Measurements from ENCODE around the gene RAB8A. TPM values are rescaled to one million over a fixed set of nuclear protein-coding genes. Genes with fewer than 3 reads are reported as not detected.
A peak's percentile ranks its signal among the peaks of the same experiment; 100 is the strongest.
"Not testable (repeated sequence)": the region's sequence is repeated elsewhere in the genome, so short reads cannot be mapped to it uniquely, and the experiment has no call there.

RAB8A gene
- total and polyA plus RNA-seq, 8 donors, result 64.9 to 102 (median 73.0) TPM

GRCh38 chr19:16118489-16119033 is 6.9 kb downstream of the RAB8A start:
- peaks cover 4 to 66% of the 10 kb centered on the region in 2 donors for H3K4me1 ChIP-seq
- no peaks in the 10 kb centered on the region for H3K27me3 ChIP-seq
- ATAC-seq (peak; percentile 69), DNase-seq (peak in 1 of 4 donors; percentile 69)
- H3K27ac ChIP-seq, result peak overlapping the region; percentile 29 to 70
- no peaks in the 10 kb centered on the region for H3K9me3 ChIP-seq
- H3K4me3 ChIP-seq, result no peak overlapping the region
- peaks cover 0 to 83% of the 10 kb centered on the region in 2 donors for H3K36me3 ChIP-seq
- intact Hi-C loops (cut with DNase I), result no loop called here
- no peak for TF ChIP-seq CTCF (IDR thresholded peaks at IDR 0.05)

- peak overlapping the region; percentile 13 to 70 for H3K27ac ChIP-seq
These were observed 7.6 kb downstream of the RAB8A start for GRCh38 chr19:16119075-16119857.

GRCh38 chr19:16121141-16121540 is 9.5 kb downstream of the RAB8A start:
- DNase-seq (peak in 1 of 4 donors; percentile 22), ATAC-seq (no peak)
- no peak overlapping the region for H3K27ac ChIP-seq
- H3K36me3 ChIP-seq, result peaks cover 0 to 90% of the 10 kb centered on the region in 2 donors
- no peak overlapping the region for H3K4me3 ChIP-seq
- no peak for TF ChIP-seq CTCF (IDR thresholded peaks at IDR 0.05)
- intact Hi-C loops (cut with DNase I), result no loop called here
- no peaks in the 10 kb centered on the region for H3K27me3 ChIP-seq
- no peaks in the 10 kb centered on the region for H3K9me3 ChIP-seq
- peaks cover 4 to 41% of the 10 kb centered on the region in 2 donors for H3K4me1 ChIP-seq

More at GRCh38 chr19:16119075-16119857, 7.6 kb downstream of the RAB8A start:
- H3K4me3 ChIP-seq; intact Hi-C loops (cut with DNase I); H3K9me3 ChIP-seq; H3K27me3 ChIP-seq: not testable (repeated sequence)
- Histone ChIP-seq H3K36me3 (peaks cover 0 to 85% of the 10 kb centered on the region in 2 donors), H3K4me1 (peaks cover 4 to 59% of the 10 kb centered on the region in 2 donors)
- peak; percentile 59 for ATAC-seq
- peak in 1 of 4 donors; percentile 25 for DNase-seq

DNA sequence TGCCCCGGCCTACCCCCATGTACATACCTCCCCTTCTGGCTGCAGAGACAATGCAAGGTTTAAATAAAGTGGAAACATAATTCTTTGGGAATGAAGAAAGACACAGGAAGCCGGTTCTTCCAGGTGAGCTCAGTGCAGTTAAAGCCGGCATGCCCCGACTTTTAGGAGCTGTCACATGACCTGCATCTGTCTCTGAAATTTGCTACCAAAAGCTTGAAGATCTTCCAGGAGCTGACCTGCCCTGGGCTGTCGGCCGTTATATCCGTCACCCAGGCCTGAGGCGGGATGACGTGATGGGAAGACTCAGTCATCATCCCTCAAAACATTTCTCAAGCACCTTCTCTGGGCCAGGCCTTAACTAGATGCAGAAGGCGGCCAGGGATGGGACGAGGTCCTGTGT is 10.3 kb downstream of the RAB8A start:
- TF ChIP-seq CTCF (IDR thresholded peaks at IDR 0.05), result no peak
- H3K36me3 ChIP-seq, result peaks cover 0 to 94% of the 10 kb centered on the region in 2 donors
- no peak overlapping the region for H3K27ac ChIP-seq
- intact Hi-C loops (cut with DNase I), result no loop called here
- H3K4me3 ChIP-seq, result no peak overlapping the region
- H3K27me3 ChIP-seq, result no peaks in the 10 kb centered on the region
- H3K9me3 ChIP-seq, result no peaks in the 10 kb centered on the region
- DNase-seq, result no peak
- no peak for ATAC-seq
- peaks cover 4 to 34% of the 10 kb centered on the region in 2 donors for H3K4me1 ChIP-seq

DNA sequence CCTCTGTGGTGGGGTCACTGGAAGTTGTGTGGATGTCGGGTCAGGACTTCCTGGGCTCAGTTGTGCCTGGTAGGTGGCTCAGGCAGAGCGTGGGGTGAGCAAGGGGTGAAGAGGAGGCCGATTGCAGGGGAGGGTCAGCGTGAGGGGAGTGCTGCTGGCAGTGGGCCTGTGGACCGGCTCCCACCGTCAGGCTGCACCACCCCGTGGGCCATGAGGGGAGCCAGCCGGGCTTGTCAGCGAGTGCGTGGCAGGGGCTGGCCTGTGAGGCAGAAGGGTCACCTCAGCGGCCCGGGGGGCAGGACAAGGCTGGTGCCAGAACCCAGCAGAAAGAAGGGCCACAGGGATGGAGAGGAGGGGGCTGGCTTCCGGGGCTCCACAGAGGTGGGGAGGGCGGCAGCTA is 13.3 kb downstream of the RAB8A start:
- TF ChIP-seq CTCF (IDR thresholded peaks at IDR 0.05), result no peak
- H3K9me3 ChIP-seq, result no peaks in the 10 kb centered on the region
- DNase-seq (no peak), ATAC-seq (no peak)
- H3K4me3 ChIP-seq, result no peak overlapping the region
- intact Hi-C loops (cut with DNase I), result no loop called here
- H3K36me3 ChIP-seq, result peaks cover 0 to 100% of the 10 kb centered on the region in 2 donors
- no peak overlapping the region for H3K27ac ChIP-seq
- peaks cover 0 to 4% of the 10 kb centered on the region in 2 donors for H3K4me1 ChIP-seq
- H3K27me3 ChIP-seq, result no peaks in the 10 kb centered on the region
